K562 (cell line): ENCODE results near the gene URGCP. TPM values are rescaled to one million over a fixed set of nuclear protein-coding genes. Genes with fewer than 3 reads are reported as not detected.

ENCODE experiments used
- ATAC-seq: fragments of 200-7000 bp; cut with Tn5 transposase; 3 replicates; pipeline ENCODE4 v1.9.1; 2020; ENCODE audit warnings: moderate library complexity
- BruUV-seq: library from RNA; stranded (reverse); fragments of 400-500 nt; replicated peaks from 2 replicates; lab custom pipeline; 2021; lab: Mats Ljungman, UMichigan
- CTCF ChIA-PET: fragments of 300-600 bp; formaldehyde crosslinking; extraction: SDS; loops from one replicate; lab custom pipeline; 2021; ENCODE audit warnings: low intra/inter-chr PET ratio; lab: Yijun Ruan, JAX
- POLR2A ChIA-PET: fragments of 300-600, 350-650 bp; sonication (Branson Sonifier 250); formaldehyde crosslinking; extraction: SDS; loops from one replicate; lab custom pipeline; 2021; ENCODE audit warnings: antibody characterized with exemption, inconsistent platforms; lab: Yijun Ruan, JAX
- DNase-seq, 4 experiments: peaks; one replicate each; pipeline versions ENCODE4 v3.0.0 to v3.0.0-alpha.2; 2011 to 2018; ENCODE audit warnings: low spot score in 3 of 4, mixed read lengths in 3 of 4; ENCODE audit errors: extremely low read depth in 1 of 4
- FAIRE-seq: peaks from 2 replicates; lab custom pipeline; 2011; peaks lifted over from hg19 to GRCh38; lab: Jason Lieb, UNC
- H2AFZ ChIP-seq: 2 replicates; pipeline ENCODE4 v1.6.0; 2011; ENCODE audit warnings: low read depth, low read length, control low read depth, inconsistent platforms
- H3K27ac ChIP-seq: fragments of 200-600 bp; 3 replicates; pipeline ENCODE4 v1.8.0; 2011; ENCODE audit warnings: low read depth, mild to moderate bottlenecking, control low read depth, inconsistent platforms, low read length, moderate library complexity, mixed read lengths; ENCODE audit errors: extremely low read depth
- H3K27me3 ChIP-seq, 2 experiments: fragments of 300-600 bp in 1 of 2; 2 replicates in 1 of 2; 3 replicates in 1 of 2; pipeline versions ENCODE4 v1.6.0 to v1.8.0; 2011; ENCODE audit warnings: inconsistent platforms in 2 of 2, low read length in 2 of 2, mild to moderate bottlenecking in 1 of 2, mixed read lengths in 1 of 2, moderate library complexity in 1 of 2; ENCODE audit not compliant: control insufficient read depth in 2 of 2, insufficient read depth in 2 of 2
- H3K36me3 ChIP-seq: fragments of 300-600 bp; 3 replicates; pipeline ENCODE4 v1.8.0; 2011; ENCODE audit warnings: mild to moderate bottlenecking, low read length, inconsistent platforms; ENCODE audit not compliant: control insufficient read depth, insufficient read depth
- H3K4me1 ChIP-seq, 2 experiments: fragments of 200-600 bp in 1 of 2; replicated peaks in 1 of 2; 2 replicates in 1 of 2; 3 replicates in 1 of 2; pipeline versions ENCODE4 v1.5.1 to v1.8.0; 2011; ENCODE audit warnings: inconsistent platforms in 2 of 2, low read length in 2 of 2, mild to moderate bottlenecking in 1 of 2, mixed read lengths in 1 of 2, moderate library complexity in 1 of 2; ENCODE audit not compliant: control insufficient read depth in 2 of 2, insufficient read depth in 2 of 2
- H3K4me2 ChIP-seq: 2 replicates; pipeline ENCODE4 v1.6.1; 2011; ENCODE audit warnings: low read length, control low read depth, inconsistent platforms, mixed read lengths; ENCODE audit not compliant: insufficient read depth
- H3K4me3 ChIP-seq: fragments of 200-600 bp; sonication (generic), shearing (Covaris generic); 2 replicates; pipeline ENCODE4 v1.5.1; 2016; ENCODE audit warnings: control low read depth, inconsistent platforms
- H3K79me2 ChIP-seq: fragments of 200-600 bp; 3 replicates; pipeline ENCODE4 v1.8.0; 2011; ENCODE audit warnings: low read length, inconsistent platforms; ENCODE audit not compliant: control insufficient read depth, insufficient read depth
- H3K9ac ChIP-seq, 2 experiments: 2 replicates each; pipeline versions ENCODE4 v1.6.0 to v1.6.1; 2011; ENCODE audit warnings: low read depth in 2 of 2, low read length in 2 of 2, control low read depth in 1 of 2, inconsistent platforms in 1 of 2, mild to moderate bottlenecking in 1 of 2, mixed read lengths in 1 of 2; ENCODE audit not compliant: insufficient read depth in 1 of 2
- H3K9me1 ChIP-seq: one replicate; pipeline ENCODE4 v1.6.0; 2011; ENCODE audit warnings: inconsistent platforms, mild to moderate bottlenecking, low read length, moderate library complexity; ENCODE audit not compliant: control insufficient read depth, insufficient read depth
- H3K9me3 ChIP-seq: replicated peaks from 2 replicates; pipeline ENCODE4 v1.5.1; 2011; ENCODE audit warnings: low read depth, low read length, inconsistent platforms; ENCODE audit not compliant: control insufficient read depth, insufficient read depth
- H4K20me1 ChIP-seq: replicated peaks from 2 replicates; pipeline ENCODE4 v1.6.1; 2011; ENCODE audit warnings: low read length, inconsistent platforms, mixed read lengths; ENCODE audit not compliant: control insufficient read depth, insufficient read depth
- CBFA2T3 ChIP-seq: fragments of 450-650 bp; IDR thresholded peaks from 2 replicates; pipeline ENCODE4 v1.6.1; 2017
- CCNT2 ChIP-seq: IDR thresholded peaks from 2 replicates; pipeline ENCODE4 v1.6.1; 2011; ENCODE audit warnings: borderline replicate concordance, low read depth, mild to moderate bottlenecking, moderate library complexity, mixed read lengths, low read length; ENCODE audit not compliant: insufficient read length; ENCODE audit errors: extremely low read depth
- EZH2 ChIP-seq: IDR thresholded peaks from 2 replicates; pipeline ENCODE4 v1.6.1; 2012; ENCODE audit warnings: low read depth, mild to moderate bottlenecking, inconsistent platforms, low read length, borderline replicate concordance
- GABPB2 ChIP-seq: fragments of 250-450 bp; sonication (Bioruptor Pico); conservative IDR thresholded peaks from 2 replicates; pipeline ENCODE4 v1.5.1; 2021; ENCODE audit warnings: mild to moderate bottlenecking
- HIVEP1 ChIP-seq: fragments of 250-450 bp; sonication (Bioruptor Pico); IDR thresholded peaks from 2 replicates; pipeline ENCODE4 v1.4.0; 2020; ENCODE audit warnings: mild to moderate bottlenecking
- NFE2L1 ChIP-seq: fragments of 450-650 bp; IDR thresholded peaks from 2 replicates; pipeline ENCODE4 v1.6.1; 2016; ENCODE audit warnings: missing genetic modification characterization, low read depth, mild to moderate bottlenecking, missing compliant biosample characterization, moderate library complexity, borderline replicate concordance
- POLR2H ChIP-seq: IDR thresholded peaks from 2 replicates; pipeline ENCODE4 v1.6.1; 2016; ENCODE audit warnings: missing genetic modification characterization, low read depth, mild to moderate bottlenecking, control low read depth, missing compliant biosample characterization, moderate library complexity
- PRDM10 ChIP-seq: fragments of 450-650 bp; IDR thresholded peaks from 2 replicates; pipeline ENCODE4 v1.6.1; 2018; ENCODE audit not compliant: partially characterized antibody
- RBM17 ChIP-seq: fragments of 200-400 bp; formaldehyde crosslinking; IDR thresholded peaks from 2 replicates; pipeline ENCODE4 v1.6.1; 2017; ENCODE audit warnings: low read depth, mild to moderate bottlenecking, low read length, borderline replicate concordance
- SMAD1 ChIP-seq: fragments of 150-350 bp; IDR thresholded peaks from 2 replicates; pipeline ENCODE4 v1.6.1; 2014; ENCODE audit warnings: low read length, low read depth; ENCODE audit not compliant: partially characterized antibody
- SMARCA5 ChIP-seq: fragments of 450-650 bp; IDR thresholded peaks from 2 replicates; pipeline ENCODE4 v1.6.1; 2016
- WHSC1 ChIP-seq: IDR thresholded peaks from one replicate; pipeline ENCODE4 v1.6.1; 2012; ENCODE audit warnings: low read length, control low read depth, inconsistent platforms
- ZBTB7A ChIP-seq: IDR thresholded peaks from 2 replicates; pipeline ENCODE4 v1.6.1; 2011; ENCODE audit warnings: low read depth, mild to moderate bottlenecking, low read length, moderate library complexity, borderline replicate concordance; ENCODE audit not compliant: control insufficient read depth
- ZNF146 ChIP-seq: IDR thresholded peaks from one replicate; pipeline ENCODE4 v1.6.1; 2018; ENCODE audit warnings: missing compliant biosample characterization; ENCODE audit not compliant: unreplicated experiment
- ZNF699 ChIP-seq: fragments of 250-450 bp; sonication (Bioruptor Pico); IDR thresholded peaks from 2 replicates; pipeline ENCODE4 v1.8.0; 2021; ENCODE audit warnings: mild to moderate bottlenecking, moderate library complexity; ENCODE audit not compliant: insufficient replicate concordance
- ZZZ3 ChIP-seq: fragments of 450-650 bp; IDR thresholded peaks from 2 replicates; pipeline ENCODE4 v1.6.1; 2016; ENCODE audit warnings: antibody characterized with exemption, mild to moderate bottlenecking, moderate library complexity
- WGBS: fragments of 100-300 bp; shearing (Covaris generic); methylation state at CpG from one replicate; pipeline ENCODE4 v1.1.6; 2016; ENCODE audit warnings: low coverage, mixed read lengths; ENCODE audit not compliant: insufficient coverage; ENCODE audit errors: missing lambda C conversion rate; 5-methylcytosine and 5-hydroxymethylcytosine counted together
- in situ Hi-C: fragments of 300-500 bp; cut with MboI; formaldehyde crosslinking; loops from 4 replicates; pipeline ENCODE4 v1.15.0; 2018; ENCODE audit warnings: inconsistent platforms, mixed read lengths
- intact Hi-C: fragments of 100-400 bp; cut with micrococcal nuclease; formaldehyde crosslinking; loops from 2 replicates; pipeline ENCODE4 v1.14.2; 2022
- polyA plus RNA-seq, 8 experiments: library from polyadenylated mRNA; depleted of rRNA in 4 of 8; stranded (reverse) in 5 of 8; unstranded in 3 of 8; fragments of >200 nt; fragmentation: Nextera tagmentation in 2 of 8; fragmentation: Illumina TruSeq in 1 of 8; extraction: Ambion mirVana in 2 of 8; extraction: Trizol in 1 of 8; gene quantifications; 2 replicates each; pipeline versions ENCODE4 v1.2.1 to v1.2.3, GENCODE V29; 2011 to 2014; ENCODE audit warnings: inconsistent platforms in 1 of 8, missing spikeins in 1 of 8
- total RNA-seq, 7 experiments: library from RNA; depleted of rRNA in 6 of 7; stranded (reverse); fragments of >200 nt in 6 of 7; fragmentation: Illumina TruSeq in 2 of 7; extraction: Trizol in 2 of 7; gene quantifications; 2 replicates each; pipeline versions ENCODE4 v1.2.1 to v1.2.3, GENCODE V29; 2011 to 2021; ENCODE audit warnings: low replicate concordance in 1 of 7

The URGCP gene
- total and polyA plus RNA-seq, 9 of the 15 experiments (the other 6 are each of a cell fraction or from before 2014, with no cell fraction given): 1.7 to 25.8 (median 12.5) TPM

DNA sequence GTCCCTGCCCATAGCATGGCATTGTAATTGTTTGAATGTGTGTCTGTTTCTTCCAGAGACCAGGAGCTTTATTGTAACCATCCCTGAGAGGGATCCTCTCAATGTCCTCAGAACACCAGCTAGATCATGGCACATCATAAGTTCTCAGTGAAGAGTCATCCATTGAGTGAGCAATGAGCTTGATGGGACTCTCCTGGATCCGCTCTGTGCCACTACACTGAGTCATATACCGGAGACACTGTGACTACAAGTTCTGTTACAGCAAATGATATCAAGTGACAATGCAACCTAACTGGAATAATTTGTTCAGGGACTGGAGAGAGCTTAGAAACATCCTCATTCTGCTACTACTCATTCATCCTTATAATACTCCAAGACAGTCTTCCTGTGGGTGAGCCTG, 62.1 kb downstream of the URGCP start:
- TF ChIP-seq ZZZ3 (no peak), ZNF699 (no peak), PRDM10 (no peak), SMARCA5 (no peak), GABPB2 (CRISPR knock-in tag) (no peak), WHSC1 (no peak), EZH2 (no peak), HIVEP1 (CRISPR knock-in tag) (no peak), ZNF146 (CRISPR knock-in tag) (no peak), NFE2L1 (tag) (no peak), RBM17 (no peak), CBFA2T3 (no peak), POLR2H (tag) (no peak), SMAD1 (no peak), ZBTB7A (no peak), CCNT2 (no peak)
- Histone ChIP-seq H2AFZ (no peak overlapping the region), H3K27me3 (no peaks in the 10 kb centered on the region), H3K9ac (no peak overlapping the region), H3K4me1 (no peaks in the 10 kb centered on the region), H3K4me2 (no peak overlapping the region), H3K9me1 (no peaks in the 10 kb centered on the region), H3K4me3 (no peak overlapping the region), H3K9me3 (no peaks in the 10 kb centered on the region), H3K79me2 (no peaks in the 10 kb centered on the region), H4K20me1 (no peaks in the 10 kb centered on the region), H3K36me3 (no peaks in the 10 kb centered on the region), H3K27ac (no peak overlapping the region)
- WGBS: 5% methylated on average over 2 of the region's 2 CpGs
- in situ Hi-C loops: loop anchor here (25.0 kb wide), 1 partner anchor 1907 kb away; no protein-coding TSS in a partner anchor
- FAIRE-seq (no peak), ATAC-seq (no peak), DNase-seq (no peak)
- ChIA-PET POLR2A (interaction anchor here (0.7 to 1.4 kb wide), 3 partner anchors 16 to 262 kb away, joined by 3 to 4 read pairs (median 3); partner anchors contain the start of gene STK17A), CTCF (no interaction called here)
- intact Hi-C loops: no loop called here
- no TSS peak for BruUV-seq
